Measurements from ENCODE around the gene RPS6KA5.

GRCh38 chr14:90812109-90812508 is 248.3 kb downstream of the RPS6KA5 start:
- TF ChIP-seq, protein P1, sequence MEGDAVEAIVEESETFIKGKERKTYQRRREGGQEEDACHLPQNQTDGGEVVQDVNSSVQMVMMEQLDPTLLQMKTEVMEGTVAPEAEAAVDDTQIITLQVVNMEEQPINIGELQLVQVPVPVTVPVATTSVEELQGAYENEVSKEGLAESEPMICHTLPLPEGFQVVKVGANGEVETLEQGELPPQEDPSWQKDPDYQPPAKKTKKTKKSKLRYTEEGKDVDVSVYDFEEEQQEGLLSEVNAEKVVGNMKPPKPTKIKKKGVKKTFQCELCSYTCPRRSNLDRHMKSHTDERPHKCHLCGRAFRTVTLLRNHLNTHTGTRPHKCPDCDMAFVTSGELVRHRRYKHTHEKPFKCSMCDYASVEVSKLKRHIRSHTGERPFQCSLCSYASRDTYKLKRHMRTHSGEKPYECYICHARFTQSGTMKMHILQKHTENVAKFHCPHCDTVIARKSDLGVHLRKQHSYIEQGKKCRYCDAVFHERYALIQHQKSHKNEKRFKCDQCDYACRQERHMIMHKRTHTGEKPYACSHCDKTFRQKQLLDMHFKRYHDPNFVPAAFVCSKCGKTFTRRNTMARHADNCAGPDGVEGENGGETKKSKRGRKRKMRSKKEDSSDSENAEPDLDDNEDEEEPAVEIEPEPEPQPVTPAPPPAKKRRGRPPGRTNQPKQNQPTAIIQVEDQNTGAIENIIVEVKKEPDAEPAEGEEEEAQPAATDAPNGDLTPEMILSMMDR (IDR thresholded peaks at IDR 0.05), result no peak
- no peak for TF ChIP-seq ZFX (IDR thresholded peaks at IDR 0.05; ENCODE audit: borderline replicate concordance)
